BLaER1 treated with 17β-estradiol and CSF1 and Interleukin-3, amounts not matched to agents 10 nM and 100 nM (cell line): ENCODE data around the gene AIG1.

ENCODE experiments used
- H3K27ac ChIP-seq, 11 experiments: shearing (Covaris generic); formaldehyde crosslinking; 2 replicates each; pipeline ENCODE4 v1.8.1; 2022
- H3K27me3 ChIP-seq, 11 experiments: shearing (Covaris generic); formaldehyde crosslinking; 2 replicates each; pipeline ENCODE4 v1.8.1; 2022
- H3K36me3 ChIP-seq, 11 experiments: shearing (Covaris generic); formaldehyde crosslinking; 2 replicates each; pipeline ENCODE4 v1.8.1; 2022
- H3K4me1 ChIP-seq, 10 experiments: shearing (Covaris generic); formaldehyde crosslinking; 2 replicates each; pipeline ENCODE4 v1.8.1; 2022
- H3K4me2 ChIP-seq, 11 experiments: shearing (Covaris generic); formaldehyde crosslinking; 2 replicates each; pipeline ENCODE4 v1.8.1; 2022
- H3K4me3 ChIP-seq, 10 experiments: shearing (Covaris generic); formaldehyde crosslinking; 2 replicates each; pipeline ENCODE4 v1.8.1; 2022
- H3K9ac ChIP-seq, 11 experiments: shearing (Covaris generic); formaldehyde crosslinking; 2 replicates each; pipeline ENCODE4 v1.8.1; 2022
- H3K9me3 ChIP-seq, 11 experiments: shearing (Covaris generic); formaldehyde crosslinking; replicated peaks in 1 of 11; 2 replicates each; pipeline ENCODE4 v1.8.1; 2022
- H4K20me1 ChIP-seq, 11 experiments: shearing (Covaris generic); formaldehyde crosslinking; 2 replicates each; pipeline ENCODE4 v1.8.1; 2022
- Cebpa-rat ChIP-seq, 11 experiments: shearing (Covaris generic); IDR thresholded peaks; 2 replicates each; pipeline ENCODE4 v1.8.1; 2022

Gene AIG1

DNA sequence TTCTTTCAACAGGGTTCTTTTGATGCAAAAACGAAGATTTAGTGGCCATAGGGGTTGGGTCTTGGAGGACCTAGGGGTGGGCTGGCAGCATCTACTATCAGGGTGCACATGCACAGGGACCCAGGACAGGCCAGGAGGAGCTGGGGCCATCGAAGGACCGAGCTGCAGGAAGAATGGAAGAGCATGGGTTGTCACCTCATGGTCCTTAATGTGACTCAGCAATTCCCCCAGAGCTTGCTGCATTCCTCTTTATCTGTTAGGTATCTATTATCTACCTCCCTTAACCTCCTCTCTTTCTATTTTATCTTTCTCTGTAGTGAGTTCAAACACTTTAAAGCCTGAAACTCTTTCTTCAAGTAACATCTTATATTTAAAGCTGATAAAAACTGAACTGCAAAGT, 167.0 kb downstream of the AIG1 start:
- no peak overlapping the region for H3K4me2 ChIP-seq
- H3K36me3 ChIP-seq: no peaks in the 10 kb centered on the region
- no peaks in the 10 kb centered on the region for H4K20me1 ChIP-seq
- no peaks in the 10 kb centered on the region for H3K27me3 ChIP-seq
- no peaks in the 10 kb centered on the region for H3K4me1 ChIP-seq
- H3K9me3 ChIP-seq: no peaks in the 10 kb centered on the region; a peak in 1 of 22 replicates
- H3K27ac ChIP-seq: no peak overlapping the region
- H3K9ac ChIP-seq: no peak overlapping the region
- no peak overlapping the region for H3K4me3 ChIP-seq
- TF ChIP-seq Cebpa-rat (IDR thresholded peaks at IDR 0.05): no peak

DNA sequence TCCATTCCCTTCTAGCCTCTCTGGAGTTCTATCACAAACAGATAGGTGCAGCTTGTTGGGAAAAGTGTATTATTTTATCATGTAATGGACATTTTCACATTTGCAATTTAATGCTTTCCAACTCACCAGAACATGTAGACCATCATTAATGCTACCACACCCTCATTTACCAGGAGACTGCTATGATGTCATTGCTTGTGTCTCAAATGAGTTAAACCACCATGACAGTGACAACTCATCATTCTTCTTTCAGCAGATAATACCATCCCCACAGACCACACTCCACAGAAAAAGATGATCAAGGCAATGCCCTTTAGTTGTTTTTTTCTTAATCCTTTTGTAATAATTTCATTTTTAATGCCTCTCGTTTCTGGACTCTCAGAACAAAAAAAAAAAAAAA, 168.7 kb downstream of the AIG1 start:
- H3K4me2 ChIP-seq: no peak overlapping the region
- H3K36me3 ChIP-seq: no peaks in the 10 kb centered on the region
- H3K27ac ChIP-seq: no peak overlapping the region
- no peak for TF ChIP-seq Cebpa-rat (IDR thresholded peaks at IDR 0.05)
- H4K20me1 ChIP-seq: no peaks in the 10 kb centered on the region
- H3K4me1 ChIP-seq: no peaks in the 10 kb centered on the region
- no peak overlapping the region for H3K9ac ChIP-seq
- H3K27me3 ChIP-seq: no peaks in the 10 kb centered on the region
- no peaks in the 10 kb centered on the region; a peak in 1 of 22 replicates for H3K9me3 ChIP-seq
- no peak overlapping the region for H3K4me3 ChIP-seq

DNA sequence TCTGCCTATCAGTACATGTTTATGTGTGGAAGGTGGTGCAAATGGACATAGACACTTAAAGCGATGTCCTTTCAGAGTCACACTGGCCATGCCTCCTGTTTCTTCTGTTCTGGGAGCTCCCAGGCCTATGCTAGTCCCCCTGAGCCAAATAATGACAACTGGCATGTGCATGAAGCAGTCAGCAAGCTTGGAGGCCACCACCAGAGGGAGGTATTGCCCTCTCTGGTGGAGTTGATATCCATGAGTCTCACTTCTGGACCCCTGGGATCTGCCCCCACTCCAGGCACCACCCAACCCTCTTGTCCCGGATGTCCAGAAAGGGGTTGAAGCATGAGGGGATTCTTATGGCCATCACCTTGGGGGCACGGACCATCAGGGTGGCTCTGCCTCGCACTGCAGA, 172.2 kb downstream of the AIG1 start:
- Histone ChIP-seq H3K9ac (no peak overlapping the region), H3K27ac (no peak overlapping the region), H3K9me3 (no peaks in the 10 kb centered on the region; a peak in 1 of 22 replicates), H3K36me3 (no peaks in the 10 kb centered on the region), H3K27me3 (no peaks in the 10 kb centered on the region), H4K20me1 (no peaks in the 10 kb centered on the region), H3K4me1 (no peaks in the 10 kb centered on the region), H3K4me3 (no peak overlapping the region), H3K4me2 (no peak overlapping the region)
- no peak for TF ChIP-seq Cebpa-rat (IDR thresholded peaks at IDR 0.05)

GRCh38 chr6:143233554-143234285, 173.0 kb downstream of the AIG1 start:
- H3K36me3 ChIP-seq: no peaks in the 10 kb centered on the region
- no peak for TF ChIP-seq Cebpa-rat (IDR thresholded peaks at IDR 0.05)
- H3K4me2 ChIP-seq: no peak overlapping the region
- H3K4me1 ChIP-seq: no peaks in the 10 kb centered on the region
- H3K27ac ChIP-seq: no peak overlapping the region
- H3K4me3 ChIP-seq: no peak overlapping the region
- H3K9ac ChIP-seq: no peak overlapping the region
- no peaks in the 10 kb centered on the region for H3K9me3 ChIP-seq
- H3K27me3 ChIP-seq: no peaks in the 10 kb centered on the region
- H4K20me1 ChIP-seq: no peaks in the 10 kb centered on the region

- Histone ChIP-seq H3K27ac (no peak overlapping the region), H3K9me3 (no peaks in the 10 kb centered on the region), H3K9ac (no peak overlapping the region), H3K27me3 (no peaks in the 10 kb centered on the region), H3K4me2 (no peak overlapping the region), H3K36me3 (no peaks in the 10 kb centered on the region), H3K4me3 (no peak overlapping the region), H4K20me1 (no peaks in the 10 kb centered on the region), H3K4me1 (no peaks in the 10 kb centered on the region)
- TF ChIP-seq Cebpa-rat (IDR thresholded peaks at IDR 0.05): no peak
Observed at GRCh38 chr6:143234734-143235133, 174.0 kb downstream of the AIG1 start.

- H3K4me2 ChIP-seq: no peak overlapping the region
- TF ChIP-seq Cebpa-rat (IDR thresholded peaks at IDR 0.05): no peak
- no peaks in the 10 kb centered on the region for H3K27me3 ChIP-seq
- no peak overlapping the region for H3K9ac ChIP-seq
- no peak overlapping the region for H3K27ac ChIP-seq
- H3K4me1 ChIP-seq: no peaks in the 10 kb centered on the region
- H3K4me3 ChIP-seq: no peak overlapping the region
- no peaks in the 10 kb centered on the region for H3K9me3 ChIP-seq
- no peaks in the 10 kb centered on the region for H3K36me3 ChIP-seq
- H4K20me1 ChIP-seq: no peaks in the 10 kb centered on the region
Observed at GRCh38 chr6:143236151-143236798, 175.6 kb downstream of the AIG1 start.

GRCh38 chr6:143238306-143238705, 177.6 kb downstream of the AIG1 start:
- Histone ChIP-seq H3K9me3 (no peaks in the 10 kb centered on the region), H4K20me1 (no peaks in the 10 kb centered on the region), H3K27ac (no peak overlapping the region), H3K9ac (no peak overlapping the region), H3K27me3 (no peaks in the 10 kb centered on the region), H3K36me3 (no peaks in the 10 kb centered on the region), H3K4me3 (no peak overlapping the region), H3K4me1 (no peaks in the 10 kb centered on the region), H3K4me2 (no peak overlapping the region)
- TF ChIP-seq Cebpa-rat (IDR thresholded peaks at IDR 0.05): no peak

DNA sequence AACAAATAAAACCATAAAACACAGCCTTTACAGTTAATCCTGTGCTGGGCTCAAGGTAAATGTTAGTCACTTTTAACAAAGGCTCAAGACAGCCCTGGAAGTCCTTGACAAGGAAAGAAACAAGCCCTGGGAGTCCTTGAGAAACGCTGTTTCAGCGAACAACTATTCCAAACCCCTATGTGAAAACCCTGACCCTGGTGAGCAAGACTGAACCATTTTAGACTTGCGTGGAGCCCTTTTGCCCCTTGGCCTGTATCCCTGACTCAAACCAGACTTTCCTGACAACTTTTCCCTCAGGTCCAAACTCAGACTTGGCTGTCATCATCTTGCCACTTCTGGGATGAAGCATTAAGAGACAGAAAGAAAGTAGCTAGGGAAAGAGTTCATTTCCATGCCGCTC, 180.4 kb downstream of the AIG1 start:
- Histone ChIP-seq H4K20me1 (no peaks in the 10 kb centered on the region), H3K4me3 (no peak overlapping the region), H3K36me3 (no peaks in the 10 kb centered on the region), H3K9ac (no peak overlapping the region), H3K4me1 (no peaks in the 10 kb centered on the region), H3K27me3 (no peaks in the 10 kb centered on the region), H3K27ac (no peak overlapping the region), H3K4me2 (no peak overlapping the region), H3K9me3 (peaks cover 0 to 7% (median 5%) of the 10 kb centered on the region in 11 experiments; a peak in 9 of 22 replicates)
- no peak for TF ChIP-seq Cebpa-rat (IDR thresholded peaks at IDR 0.05)

GRCh38 chr6:143241911-143242310, 181.2 kb downstream of the AIG1 start:
- TF ChIP-seq Cebpa-rat (IDR thresholded peaks at IDR 0.05): no peak
- Histone ChIP-seq H3K9ac (no peak overlapping the region), H3K4me3 (no peak overlapping the region), H3K36me3 (no peaks in the 10 kb centered on the region), H3K27ac (no peak overlapping the region), H3K4me2 (no peak overlapping the region), H3K4me1 (no peaks in the 10 kb centered on the region), H3K9me3 (peaks cover 0 to 14% (median 8%) of the 10 kb centered on the region in 11 experiments; a peak in 11 of 22 replicates), H4K20me1 (no peaks in the 10 kb centered on the region), H3K27me3 (no peaks in the 10 kb centered on the region)

GRCh38 chr6:143243786-143244185, 183.1 kb downstream of the AIG1 start:
- H3K36me3 ChIP-seq: no peaks in the 10 kb centered on the region
- TF ChIP-seq Cebpa-rat (IDR thresholded peaks at IDR 0.05): no peak
- H3K27me3 ChIP-seq: no peaks in the 10 kb centered on the region
- no peaks in the 10 kb centered on the region for H3K4me1 ChIP-seq
- H3K9me3 ChIP-seq: peaks cover 0 to 14% (median 8%) of the 10 kb centered on the region in 11 experiments; a peak in 11 of 22 replicates
- H4K20me1 ChIP-seq: no peaks in the 10 kb centered on the region
- no peak overlapping the region for H3K4me2 ChIP-seq
- H3K27ac ChIP-seq: no peak overlapping the region
- no peak overlapping the region for H3K4me3 ChIP-seq
- H3K9ac ChIP-seq: no peak overlapping the region
